Measurements from ENCODE around the gene SOAT2.
"Not testable (repeated sequence)": the region's sequence is repeated elsewhere in the genome, so short reads cannot be mapped to it uniquely, and the experiment has no call there.

SOAT2 gene

DNA sequence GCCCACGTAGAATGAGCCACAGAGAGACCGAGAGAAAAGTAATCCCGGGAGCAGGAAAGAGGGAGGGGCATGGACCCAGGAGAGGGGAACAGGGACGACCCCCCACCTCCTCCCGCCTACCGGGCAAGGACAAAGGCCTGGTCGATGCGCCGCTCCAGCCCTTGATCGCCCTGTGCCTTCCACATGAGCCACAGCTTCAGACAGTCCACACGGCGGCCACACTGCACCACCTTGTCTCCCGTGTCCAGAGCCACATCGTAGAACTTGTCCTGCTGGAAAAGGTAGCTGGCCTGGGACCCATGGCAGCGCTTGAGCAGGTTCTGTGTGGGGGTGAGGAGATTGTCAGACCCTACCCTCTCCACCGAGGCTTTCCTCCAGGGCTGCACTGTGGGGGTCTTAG lies 56.7 kb downstream of the SOAT2 start:
- intact Hi-C loops (cut with DNase I): no loop called here
- DNase-seq: peak in 2 of 42 donors; percentile 20 to 33

DNA sequence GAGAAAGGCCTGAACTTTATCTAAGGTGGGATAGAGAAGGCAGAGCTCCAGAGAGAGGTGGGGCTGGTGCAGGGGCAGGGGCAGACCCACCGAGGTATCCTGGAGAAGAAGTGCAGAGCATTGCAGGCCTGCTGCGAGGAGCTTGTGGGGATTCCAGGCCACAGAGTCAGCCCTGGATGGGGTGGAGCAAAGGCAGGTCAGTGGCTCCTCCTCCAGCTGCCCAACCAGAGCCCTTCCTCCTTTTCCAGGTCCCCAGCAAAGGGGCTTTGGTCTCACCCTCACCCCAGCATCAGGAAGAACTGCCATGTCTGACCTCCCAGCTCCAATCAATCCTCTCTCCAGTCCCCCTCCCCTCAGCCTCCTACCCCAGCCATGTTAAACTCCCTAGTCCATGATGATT lies 57.4 kb downstream of the SOAT2 start:
- intact Hi-C loops (cut with DNase I): no loop called here
- peak in 1 of 42 donors; percentile 12 for DNase-seq

DNA sequence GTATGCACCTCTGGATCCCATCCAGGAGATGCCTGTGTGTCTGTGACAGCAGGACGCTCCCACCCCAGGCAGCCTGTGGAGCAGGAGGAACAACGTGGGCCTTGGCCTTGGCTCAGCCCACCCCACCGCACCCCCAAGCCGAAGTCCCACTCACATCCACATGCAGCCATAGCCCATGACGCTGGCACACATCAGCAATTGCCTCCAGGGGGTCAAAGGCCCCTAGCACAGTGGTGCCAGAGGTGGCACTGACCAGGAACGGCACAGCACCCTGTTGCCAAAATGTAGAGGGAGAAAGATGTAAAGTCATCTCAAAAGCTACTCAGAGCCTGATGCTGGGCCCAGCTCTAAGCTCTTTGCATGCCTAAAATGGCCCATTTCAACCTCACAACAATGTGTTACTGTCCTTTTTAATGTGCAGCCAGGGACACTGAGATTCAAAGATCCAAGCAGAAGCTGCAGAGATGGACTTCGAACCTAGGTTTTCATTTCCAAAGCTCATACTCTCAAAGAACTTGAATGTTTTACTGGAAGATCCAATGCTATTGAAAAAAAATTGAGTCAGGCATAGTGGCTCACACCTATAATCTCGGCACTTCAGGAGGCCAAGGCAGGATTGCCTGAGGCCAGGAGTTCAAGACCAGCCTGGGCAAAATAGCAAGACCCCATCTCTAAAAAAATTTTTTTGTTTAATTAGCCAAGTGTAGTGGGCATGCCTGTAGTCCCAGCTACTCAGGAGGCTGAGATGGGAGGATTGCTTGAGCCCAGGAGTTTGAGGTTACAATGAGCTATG lies 58.0 kb downstream of the SOAT2 start:
- peak in 2 of 42 donors; percentile 2 to 11 for DNase-seq

DNA sequence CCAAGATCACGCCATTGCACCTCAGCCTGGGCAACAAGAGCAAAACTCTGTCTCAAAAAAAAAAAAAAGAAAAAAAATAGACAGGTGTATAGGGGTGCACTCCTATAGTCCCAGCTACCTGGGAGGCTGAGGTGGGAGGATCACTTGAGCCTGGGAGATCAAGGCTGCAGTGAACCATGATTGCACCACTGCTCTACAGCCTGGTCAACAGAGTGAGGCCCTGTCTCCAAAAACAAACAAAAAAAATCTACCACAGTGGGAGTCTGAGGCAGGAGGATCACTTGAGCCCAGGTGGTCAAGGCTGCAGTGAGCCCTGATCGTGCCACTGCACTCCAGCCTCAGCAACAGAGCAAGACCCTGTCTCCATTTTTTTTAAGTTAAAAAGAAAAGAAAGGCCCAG lies 59.7 kb downstream of the SOAT2 start:
- peak in 1 of 42 donors; percentile 27 for DNase-seq
- intact Hi-C loops (cut with DNase I): not testable (repeated sequence)

More for the DNA sequence above, 58.0 kb downstream of the SOAT2 start:
- intact Hi-C loops (cut with DNase I): no loop called here

GRCh38 chr12:53166837-53167236 lies 63.6 kb downstream of the SOAT2 start:
- intact Hi-C loops (cut with DNase I): no loop called here
- DNase-seq: no peak

DNA sequence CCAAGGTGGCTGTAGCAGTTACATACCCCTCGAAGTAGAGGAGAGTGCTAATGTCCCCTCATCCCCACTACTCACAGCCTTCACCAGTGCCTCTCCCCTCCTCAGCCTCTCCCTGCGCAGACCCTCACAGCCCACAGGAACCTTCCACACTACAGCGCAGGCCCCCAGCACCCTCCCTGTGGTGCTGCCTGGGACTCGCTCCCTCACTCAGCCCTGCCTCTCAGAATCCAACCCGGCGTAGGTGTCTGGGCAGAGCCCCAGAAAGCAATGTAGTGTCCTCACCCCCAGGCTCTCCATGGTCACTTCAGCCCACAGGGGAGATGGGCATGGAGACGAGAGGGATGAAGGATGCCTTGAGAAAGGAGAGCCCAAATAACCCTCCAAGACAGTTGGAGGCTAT lies 66.4 kb downstream of the SOAT2 start:
- intact Hi-C loops (cut with DNase I): no loop called here
- peak in 2 of 42 donors; percentile 2 to 16 for DNase-seq

GRCh38 chr12:53170215-53170614 lies 66.9 kb downstream of the SOAT2 start:
- peak in 3 of 42 donors; percentile 0 to 24 (median 8) for DNase-seq
- intact Hi-C loops (cut with DNase I): no loop called here

GRCh38 chr12:53170876-53171724 lies 67.8 kb downstream of the SOAT2 start:
- intact Hi-C loops (cut with DNase I): no loop called here
- DNase-seq: peak in 3 of 42 donors; percentile 3 to 5 (median 4)

DNA sequence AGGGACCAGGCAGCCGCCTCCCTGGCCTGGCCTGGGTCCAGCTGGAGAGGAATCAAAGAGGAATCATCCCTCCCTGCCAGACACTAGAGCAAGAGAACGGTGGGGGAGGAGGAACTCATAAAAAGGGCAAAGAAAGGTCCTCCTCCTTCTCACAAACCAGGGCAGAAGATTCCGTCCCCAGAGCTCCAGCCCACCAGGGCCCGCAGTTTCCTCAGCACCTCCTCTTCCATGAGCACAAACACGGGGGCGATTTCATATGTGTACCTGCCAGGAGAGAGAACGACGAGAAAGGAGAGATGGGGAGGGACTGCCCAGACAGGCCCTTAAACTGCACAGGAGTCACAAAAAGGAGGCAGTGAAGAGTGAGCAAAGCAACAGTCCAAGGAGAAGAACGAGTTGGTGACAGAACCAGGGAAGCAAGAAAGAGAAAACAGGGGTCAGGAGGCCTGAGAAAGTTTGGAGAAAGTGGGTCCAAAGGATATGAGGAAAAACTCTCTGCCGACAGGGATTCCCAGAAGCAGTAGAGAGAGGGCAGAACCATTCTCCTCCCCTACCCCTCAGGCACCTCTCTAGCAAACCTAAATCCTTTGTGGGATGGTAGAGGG lies 68.5 kb downstream of the SOAT2 start:
- peak in 2 of 42 donors; percentile 7 to 15 for DNase-seq
- intact Hi-C loops (cut with DNase I): no loop called here

- peak in 1 of 42 donors; percentile 6 for DNase-seq
- intact Hi-C loops (cut with DNase I): no loop called here
These were observed 69.1 kb downstream of the SOAT2 start for GRCh38 chr12:53172352-53172751.

DNA sequence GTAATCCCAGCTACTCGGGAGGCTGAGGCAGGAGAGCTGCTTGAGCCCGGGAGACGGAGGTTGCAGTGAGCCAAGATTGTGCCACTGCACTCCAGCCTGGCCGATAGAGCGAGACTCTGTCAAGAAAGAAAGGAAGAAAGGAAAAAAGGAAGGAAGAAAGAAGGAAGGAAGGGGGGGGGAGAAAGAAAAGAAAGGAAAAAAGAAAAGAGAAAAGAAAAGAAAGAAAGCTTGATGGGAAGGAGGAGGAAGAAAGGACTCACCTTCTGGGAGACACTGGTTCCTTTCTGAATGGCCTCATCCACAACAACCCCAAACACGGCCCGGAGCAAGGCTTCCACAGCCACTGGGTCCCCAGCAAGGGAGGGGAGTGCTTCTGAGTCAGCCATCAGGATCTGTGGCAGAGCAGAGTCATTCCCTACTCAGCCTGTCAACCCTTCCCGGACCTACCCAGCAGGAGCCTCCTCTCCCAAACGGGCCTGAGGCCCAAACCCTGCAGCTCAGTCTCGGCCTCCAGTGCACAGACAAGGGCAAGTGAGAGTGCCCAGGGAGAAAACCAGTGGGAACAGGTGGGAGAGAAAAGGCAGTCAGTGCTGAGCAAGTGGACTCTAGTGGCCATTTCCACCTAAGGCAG lies 69.9 kb downstream of the SOAT2 start:
- no peak for DNase-seq
- intact Hi-C loops (cut with DNase I): no loop called here
